GM19372 (cell line): ENCODE results near the gene ZNF341.
A peak's percentile ranks its signal among the peaks of the same experiment; 100 is the strongest.
"Not testable (repeated sequence)": the region's sequence is repeated elsewhere in the genome, so short reads cannot be mapped to it uniquely, and the experiment has no call there.

Source experiments
- ATAC-seq: cut with Tn5 transposase; IDR thresholded peaks from one replicate; pipeline ENCODE4 v1.9.1; 2021; ENCODE audit warnings: mild to moderate bottlenecking, low read depth, moderate library complexity; ENCODE audit not compliant: unreplicated experiment

Gene ZNF341

GRCh38 chr20:33791540-33791939 is 59.7 kb downstream of the ZNF341 start:
- ATAC-seq = no peak

- no peak for ATAC-seq
These were observed 60.3 kb downstream of the ZNF341 start for GRCh38 chr20:33791959-33792597.

- not testable (repeated sequence) for ATAC-seq
These were observed 60.8 kb downstream of the ZNF341 start for GRCh38 chr20:33792598-33792989.

GRCh38 chr20:33793011-33793931 is 61.5 kb downstream of the ZNF341 start:
- no peak for ATAC-seq

GRCh38 chr20:33796263-33796906 is 64.6 kb downstream of the ZNF341 start:
- no peak for ATAC-seq

GRCh38 chr20:33796907-33797544 is 65.2 kb downstream of the ZNF341 start:
- no peak for ATAC-seq

- ATAC-seq = no peak
These were observed 66.6 kb downstream of the ZNF341 start for GRCh38 chr20:33798444-33798843.

GRCh38 chr20:33803921-33804337 is 72.1 kb downstream of the ZNF341 start:
- no peak for ATAC-seq

GRCh38 chr20:33808388-33808787 is 76.6 kb downstream of the ZNF341 start:
- no peak for ATAC-seq

- no peak for ATAC-seq
These were observed 78.5 kb downstream of the ZNF341 start for GRCh38 chr20:33810259-33810658.

- ATAC-seq = peak; percentile 95
These were observed 79.3 kb downstream of the ZNF341 start, which contains the start of gene CHMP4B for GRCh38 chr20:33810885-33811775. Gene CHMP4B (plus strand): TSS chr20:33811348. CDS start chr20:33811469, 121 bp downstream.

GRCh38 chr20:33811776-33812151 is 80.0 kb downstream of the ZNF341 start:
- ATAC-seq = no peak

GRCh38 chr20:33812152-33812849 is 80.5 kb downstream of the ZNF341 start:
- no peak for ATAC-seq

GRCh38 chr20:33812908-33813462 is 81.2 kb downstream of the ZNF341 start:
- no peak for ATAC-seq

GRCh38 chr20:33814238-33814712 is 82.5 kb downstream of the ZNF341 start:
- ATAC-seq = no peak

GRCh38 chr20:33815671-33816070 is 83.9 kb downstream of the ZNF341 start:
- no peak for ATAC-seq

GRCh38 chr20:33816191-33816590 is 84.4 kb downstream of the ZNF341 start:
- no peak for ATAC-seq

- no peak for ATAC-seq
These were observed 85.6 kb downstream of the ZNF341 start for GRCh38 chr20:33817411-33817810.

GRCh38 chr20:33819456-33819855 is 87.7 kb downstream of the ZNF341 start:
- no peak for ATAC-seq
